Heart right ventricle (tissue), 16 donors: Measurements from ENCODE around the gene WDR64. TPM values are rescaled to one million over a fixed set of nuclear protein-coding genes. Genes with fewer than 3 reads are reported as not detected.

Source experiments
- ATAC-seq, 8 donors: fragments of 200-7000 bp; cut with Tn5 transposase; one replicate each; pipeline ENCODE4 v1.9.1; 2020; ENCODE audit warnings: mild to moderate bottlenecking in 8 of 8, moderate library complexity in 8 of 8, moderate number of reproducible peaks in 1 of 8
- DNase-seq, 2 donors: peaks; one replicate each; pipeline ENCODE4 v3.0.0-alpha.2; 2020
- H3K27ac ChIP-seq, 10 donors: fragments of 200-600 bp; sonication (generic) in 2 of 10; one replicate each; pipeline versions ENCODE4 v1.5.0 to v1.8.0; 2020 to 2022; ENCODE audit warnings: mild to moderate bottlenecking in 3 of 10
- H3K27me3 ChIP-seq, 7 donors: fragments of 200-600 bp; one replicate each; pipeline ENCODE4 v1.8.0; 2021 to 2022; ENCODE audit warnings: mild to moderate bottlenecking in 2 of 7
- H3K36me3 ChIP-seq, 9 donors: fragments of 200-600 bp; sonication (generic) in 1 of 9; one replicate each; pipeline versions ENCODE4 v1.5.0 to v1.8.0; 2020 to 2022; ENCODE audit warnings: mild to moderate bottlenecking in 2 of 9
- H3K4me1 ChIP-seq, 9 donors: fragments of 200-600 bp; sonication (generic) in 1 of 9; one replicate each; pipeline versions ENCODE4 v1.5.0 to v1.8.0; 2020 to 2022; ENCODE audit warnings: mild to moderate bottlenecking in 4 of 9
- H3K4me3 ChIP-seq, 10 donors: fragments of 200-600 bp; sonication (generic) in 2 of 10; one replicate each; pipeline versions ENCODE4 v1.5.0 to v1.8.0; 2020 to 2022; ENCODE audit warnings: mild to moderate bottlenecking in 7 of 10, moderate library complexity in 2 of 10
- H3K9me3 ChIP-seq, 11 donors: fragments of 200-600 bp in 10 of 11; sonication (generic) in 2 of 11; one replicate each; pipeline versions ENCODE4 v1.5.0 to v1.8.0; 2013 to 2022; ENCODE audit warnings: mild to moderate bottlenecking in 2 of 11, control low read depth in 1 of 11, moderate library complexity in 1 of 11
- WGBS, 2 donors: extraction: QIAGEN DNeasy Blood & Tissue Kit; methylation state at CpG; one replicate each; pipeline ENCODE4 v1.1.7; 2013; ENCODE audit warnings: inconsistent platforms in 1 of 2; 5-methylcytosine and 5-hydroxymethylcytosine counted together
- intact Hi-C, 10 donors: fragments of 100-400 bp; cut with DNase I; formaldehyde crosslinking; loops; one replicate each; pipeline versions ENCODE4 v1.11.1 to v1.14.2; 2022
- polyA plus RNA-seq, 2 donors: library from polyadenylated mRNA; stranded (reverse); fragments of 200-250 nt; gene quantifications; one replicate each; pipeline ENCODE4 v1.2.3, GENCODE V29; 2013
- total RNA-seq, 10 donors: library from RNA; stranded (reverse); fragmentation: NEBNext Ultra II Directional in 3 of 10; extraction: Animal tissue kit (Norgen Biotek cat#: 25700) in 3 of 10; gene quantifications; one replicate each; pipeline versions ENCODE4 v1.2.1 to v1.2.4, GENCODE V29; 2021 to 2023
- TF ChIP-seq, protein P1 (sequence below), 9 donors: fragments of 200-600 bp; sonication (generic) in 2 of 9; IDR thresholded peaks; one replicate each; pipeline versions ENCODE4 v1.5.0 to v1.8.0; 2021 to 2022; ENCODE audit warnings: antibody characterized with exemption in 9 of 9, mild to moderate bottlenecking in 5 of 9, moderate library complexity in 1 of 9
- donor health status: Arrhythmogenic right ventricular cardiomyopathy.
- donor health status: ischemic (EF 13 %, LVEDD 7.1; RV severe dilation, severe dysfunction).
- donor health status: healthy with polysubstance abuse.
- donor health status: DM: no; HTN: yes; CAD: no.
- donor health status: DM: no; HTN: no; CAD: no.
- donor health status: ischemic (EF 25% LVEDD 6.9; RV normal size, moderate dysfunction).
- donor health status: ischemic (EF 25% LVEDD 5.7; RV mildly dilated, moderate dysfunction).
- donor health status: healthy.
- donor health status: DM: yes; HTN: yes; CAD: no.
- donor health status: Ischemic cardiomyopathy.
- donor health status: ischemic (EF 35%, LVEDD 5.7; RV mildly dilated, moderate dysfunction).
- donor health status: nonischemic (EF 11% LVEDD 7.7; RV severe dilation, severe dysfunction).
- donor health status: DM: yes; HTN: yes; CAD: no.
- donor health status: PGD.
- donor health status: ischemic (EF 29% LVEDD 5.4; RV normal size, mild dysfunction).
- donor health status: nonischemic (EF 23%, LVEDD 6.1; RV moderate dilation, normal function).

Gene WDR64
- total and polyA plus RNA-seq, 12 donors, result 0.59 TPM; not detected in 11

DNA sequence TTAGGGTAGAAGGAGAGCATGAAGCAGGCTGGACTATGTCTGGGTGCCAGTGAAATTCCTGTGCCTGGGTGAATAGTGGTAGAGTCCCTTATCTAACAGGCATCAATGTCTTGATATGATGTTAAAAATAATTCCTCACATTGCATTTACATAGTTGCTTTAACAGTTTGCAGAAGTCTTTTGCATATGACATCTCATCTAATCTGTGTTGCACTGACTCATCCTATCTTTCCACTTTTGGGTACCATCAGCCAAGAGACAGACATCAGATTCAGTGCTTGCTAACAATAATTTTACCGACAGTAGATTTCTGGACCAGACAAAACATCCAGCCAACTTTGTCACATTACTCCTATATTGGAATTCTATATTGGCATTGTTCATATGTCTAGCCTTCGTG is 92.5 kb downstream of the WDR64 start:
- intact Hi-C loops, result no loop called here
- Histone ChIP-seq H3K4me1 (no peaks in the 10 kb centered on the region), H3K36me3 (no peaks in the 10 kb centered on the region), H3K4me3 (no peak overlapping the region), H3K27ac (no peak overlapping the region), H3K27me3 (peaks cover 0 to 17% (median 0%) of the 10 kb centered on the region in 7 donors), H3K9me3 (no peaks in the 10 kb centered on the region)
- DNase-seq (no peak), ATAC-seq (no peak)
- TF ChIP-seq, protein P1, sequence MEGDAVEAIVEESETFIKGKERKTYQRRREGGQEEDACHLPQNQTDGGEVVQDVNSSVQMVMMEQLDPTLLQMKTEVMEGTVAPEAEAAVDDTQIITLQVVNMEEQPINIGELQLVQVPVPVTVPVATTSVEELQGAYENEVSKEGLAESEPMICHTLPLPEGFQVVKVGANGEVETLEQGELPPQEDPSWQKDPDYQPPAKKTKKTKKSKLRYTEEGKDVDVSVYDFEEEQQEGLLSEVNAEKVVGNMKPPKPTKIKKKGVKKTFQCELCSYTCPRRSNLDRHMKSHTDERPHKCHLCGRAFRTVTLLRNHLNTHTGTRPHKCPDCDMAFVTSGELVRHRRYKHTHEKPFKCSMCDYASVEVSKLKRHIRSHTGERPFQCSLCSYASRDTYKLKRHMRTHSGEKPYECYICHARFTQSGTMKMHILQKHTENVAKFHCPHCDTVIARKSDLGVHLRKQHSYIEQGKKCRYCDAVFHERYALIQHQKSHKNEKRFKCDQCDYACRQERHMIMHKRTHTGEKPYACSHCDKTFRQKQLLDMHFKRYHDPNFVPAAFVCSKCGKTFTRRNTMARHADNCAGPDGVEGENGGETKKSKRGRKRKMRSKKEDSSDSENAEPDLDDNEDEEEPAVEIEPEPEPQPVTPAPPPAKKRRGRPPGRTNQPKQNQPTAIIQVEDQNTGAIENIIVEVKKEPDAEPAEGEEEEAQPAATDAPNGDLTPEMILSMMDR (IDR thresholded peaks at IDR 0.05), result no peak
- WGBS, 2 donors, result 75 to 86% methylated on average over 2 of the region's 2 CpGs

DNA sequence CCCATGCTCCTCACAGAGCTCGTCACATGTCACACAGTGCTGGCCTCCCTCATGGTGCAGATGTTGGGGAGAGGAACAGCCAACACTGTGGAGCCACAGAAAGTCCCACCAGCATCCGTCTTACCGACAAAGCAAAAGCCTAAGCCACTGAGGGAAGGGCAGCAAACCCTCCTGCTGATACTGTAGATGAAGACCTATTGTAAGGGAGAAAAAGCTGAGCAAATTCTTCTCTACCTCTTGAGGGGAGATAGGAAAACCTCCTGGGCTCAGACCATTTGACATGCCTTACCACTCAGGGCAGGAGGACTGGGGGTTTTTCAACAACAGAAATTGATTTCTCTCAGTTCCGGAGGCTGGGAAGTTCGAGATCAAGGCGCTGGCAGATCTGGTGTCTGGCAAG is 95.9 kb downstream of the WDR64 start:
- H3K27me3 ChIP-seq, result peaks cover 0 to 9% (median 0%) of the 10 kb centered on the region in 7 donors
- TF ChIP-seq, protein P1 (IDR thresholded peaks at IDR 0.05), result no peak
- H3K27ac ChIP-seq, result no peak overlapping the region
- H3K4me3 ChIP-seq, result no peak overlapping the region
- H3K36me3 ChIP-seq, result no peaks in the 10 kb centered on the region
- H3K4me1 ChIP-seq, result no peaks in the 10 kb centered on the region
- H3K9me3 ChIP-seq, result no peaks in the 10 kb centered on the region
- intact Hi-C loops, result no loop called here
- 84 to 90% methylated on average over 6 of the region's 6 CpGs for WGBS, 2 donors
- ATAC-seq, result no peak
- DNase-seq, result no peak

DNA sequence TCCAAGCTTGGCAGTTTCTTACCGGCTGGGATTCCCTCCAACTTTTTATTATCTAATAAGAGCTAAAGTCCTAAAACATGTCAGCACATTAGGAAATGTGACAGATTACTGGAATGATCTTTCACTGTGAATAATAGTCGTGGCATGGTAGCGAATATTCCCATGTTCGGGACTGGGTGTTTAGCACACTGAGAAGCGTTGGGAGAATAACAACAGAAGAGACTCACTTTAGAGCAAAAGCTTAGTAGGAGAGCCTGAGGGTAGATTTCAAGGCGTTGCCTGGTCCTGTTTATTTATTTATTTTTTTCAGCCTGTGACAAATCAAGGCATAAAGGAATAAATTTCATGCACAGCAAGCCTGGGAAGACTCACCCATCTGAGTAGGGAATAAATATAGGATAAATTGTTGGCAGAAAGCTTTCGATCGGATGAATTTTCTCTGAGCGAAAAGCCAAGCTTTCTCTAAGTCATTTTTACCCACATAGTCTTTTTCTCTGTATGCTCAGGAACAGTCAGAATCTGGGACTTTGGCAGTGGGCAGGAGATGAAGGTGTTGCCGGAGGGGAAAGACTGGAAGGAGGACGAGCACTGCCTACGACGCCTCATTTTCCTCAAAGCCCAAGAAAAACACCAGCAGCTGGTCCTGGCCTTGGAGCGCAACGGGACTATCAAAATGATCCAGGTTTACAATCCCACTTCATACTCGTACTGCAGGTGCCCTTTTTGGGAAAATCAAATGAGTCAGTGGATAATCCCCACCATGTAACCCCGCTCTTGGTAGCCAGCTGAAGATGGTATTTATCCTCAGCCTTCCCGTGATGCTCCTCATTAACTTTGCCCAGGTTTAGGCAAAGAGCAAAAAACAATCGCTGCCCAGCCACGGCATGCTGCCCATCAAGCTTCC is 97.2 kb downstream of the WDR64 start:
- TF ChIP-seq, protein P1 (IDR thresholded peaks at IDR 0.05), result no peak
- Histone ChIP-seq H3K36me3 (no peaks in the 10 kb centered on the region), H3K9me3 (no peaks in the 10 kb centered on the region), H3K27me3 (peaks cover 0 to 9% (median 0%) of the 10 kb centered on the region in 7 donors), H3K4me1 (no peaks in the 10 kb centered on the region), H3K4me3 (peak overlapping the region in 3 of 10 donors; percentile 8 to 14 (median 12)), H3K27ac (no peak overlapping the region)
- ATAC-seq, result no peak
- WGBS, 2 donors, result 57 to 63% methylated on average over 20 of the region's 20 CpGs
- DNase-seq, result no peak
- intact Hi-C loops, result no loop called here

DNA sequence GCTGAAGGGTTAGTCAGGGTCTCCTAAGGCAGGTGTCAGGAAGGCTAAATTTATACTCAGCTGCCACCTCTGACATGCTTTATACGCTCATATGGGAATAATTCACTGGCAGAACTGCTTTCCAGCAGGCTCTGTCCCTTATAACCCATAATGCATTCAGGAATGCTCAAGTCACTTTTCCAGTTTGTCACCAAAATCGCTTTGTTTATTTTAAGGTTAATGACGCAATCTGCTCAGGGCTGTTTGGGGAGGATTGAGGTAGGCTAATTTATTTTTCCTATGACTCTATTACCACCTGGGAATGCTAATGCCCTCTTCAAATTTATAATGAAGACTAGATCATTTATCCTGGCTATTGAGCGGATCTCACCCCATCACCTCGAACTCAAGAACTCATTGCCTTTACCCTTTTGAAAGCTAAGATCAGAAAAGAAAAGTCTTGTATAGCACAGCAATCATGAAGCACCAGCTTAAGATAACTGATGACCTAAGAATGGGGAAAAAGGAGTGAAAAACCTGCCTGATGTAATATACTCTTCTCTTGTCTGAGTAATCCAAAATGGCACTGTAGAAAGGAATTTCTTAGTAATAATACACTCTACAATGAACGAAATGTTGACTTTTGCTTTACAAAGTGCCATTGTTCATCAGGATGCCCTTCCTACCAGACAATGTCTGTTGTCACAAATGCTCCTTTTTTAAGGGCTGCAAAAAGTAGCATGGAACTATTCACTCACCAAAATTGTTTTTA is 98.0 kb downstream of the WDR64 start:
- Histone ChIP-seq H3K27me3 (peaks cover 0 to 9% (median 0%) of the 10 kb centered on the region in 7 donors), H3K27ac (no peak overlapping the region), H3K36me3 (no peaks in the 10 kb centered on the region), H3K9me3 (no peaks in the 10 kb centered on the region), H3K4me3 (no peak overlapping the region), H3K4me1 (no peaks in the 10 kb centered on the region)
- DNase-seq (no peak), ATAC-seq (no peak)
- 83 to 88% methylated on average over 6 of the region's 6 CpGs for WGBS, 2 donors
- intact Hi-C loops, result no loop called here
- TF ChIP-seq, protein P1 (IDR thresholded peaks at IDR 0.05), result no peak
